ENCODE results near the gene BANK1. TPM values are rescaled to one million over a fixed set of nuclear protein-coding genes. Genes with fewer than 3 reads are reported as not detected.
"Not testable (repeated sequence)": the region's sequence is repeated elsewhere in the genome, so short reads cannot be mapped to it uniquely, and the experiment has no call there.

Gene BANK1
- total RNA-seq, 1 donor from 2014 or later = 0.22 TPM

DNA sequence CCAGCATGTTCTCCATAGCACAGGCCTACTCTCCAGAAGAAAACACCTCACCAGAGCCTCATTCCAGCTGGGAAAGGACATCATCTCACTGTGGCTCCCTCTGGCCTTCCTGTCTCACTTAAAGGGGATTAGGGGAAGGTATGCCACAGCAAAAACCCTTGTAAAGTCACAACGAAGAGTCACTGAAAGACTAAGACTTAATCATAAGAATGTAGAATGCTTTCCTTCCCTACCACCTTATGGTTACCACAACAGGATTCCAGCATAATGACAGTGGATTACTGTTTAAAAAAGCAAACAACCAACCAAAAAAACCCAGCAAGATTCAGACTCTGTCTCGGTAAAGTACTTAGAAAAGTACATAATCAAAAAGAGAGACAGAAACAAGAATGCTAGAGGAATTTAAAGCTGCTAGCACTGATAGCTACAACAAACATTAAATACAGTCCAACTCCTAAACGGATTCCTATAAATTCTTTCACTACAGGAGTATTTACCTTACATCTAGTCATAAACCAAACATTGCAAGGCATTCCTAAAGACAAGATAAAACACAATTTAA, 75.1 kb downstream of the BANK1 start:
- intact Hi-C loops (cut with DNase I) = no loop called here

DNA sequence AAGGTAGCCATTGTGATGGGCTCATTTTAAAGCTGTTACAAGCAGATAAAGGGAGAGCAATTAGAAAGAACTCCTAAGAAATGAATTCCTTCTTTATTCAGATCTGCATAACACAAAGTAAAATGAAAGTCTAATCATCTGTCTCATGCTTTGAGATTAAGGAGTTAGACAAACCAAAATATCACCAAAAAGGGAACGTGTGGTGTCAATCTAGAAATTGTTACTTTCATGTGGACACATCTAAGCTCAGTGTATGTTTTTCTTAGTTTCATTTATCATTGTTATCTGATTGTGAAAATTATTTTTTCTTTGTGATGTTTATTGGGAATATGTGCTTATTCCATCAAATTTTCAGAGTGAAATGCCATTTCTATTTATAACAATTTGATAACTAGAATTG, 80.3 kb downstream of the BANK1 start:
- intact Hi-C loops (cut with DNase I) = no loop called here

More for the DNA sequence above, 75.1 kb downstream of the BANK1 start:
- DNase-seq (ENCODE audit: low spot score) = no peak

DNA sequence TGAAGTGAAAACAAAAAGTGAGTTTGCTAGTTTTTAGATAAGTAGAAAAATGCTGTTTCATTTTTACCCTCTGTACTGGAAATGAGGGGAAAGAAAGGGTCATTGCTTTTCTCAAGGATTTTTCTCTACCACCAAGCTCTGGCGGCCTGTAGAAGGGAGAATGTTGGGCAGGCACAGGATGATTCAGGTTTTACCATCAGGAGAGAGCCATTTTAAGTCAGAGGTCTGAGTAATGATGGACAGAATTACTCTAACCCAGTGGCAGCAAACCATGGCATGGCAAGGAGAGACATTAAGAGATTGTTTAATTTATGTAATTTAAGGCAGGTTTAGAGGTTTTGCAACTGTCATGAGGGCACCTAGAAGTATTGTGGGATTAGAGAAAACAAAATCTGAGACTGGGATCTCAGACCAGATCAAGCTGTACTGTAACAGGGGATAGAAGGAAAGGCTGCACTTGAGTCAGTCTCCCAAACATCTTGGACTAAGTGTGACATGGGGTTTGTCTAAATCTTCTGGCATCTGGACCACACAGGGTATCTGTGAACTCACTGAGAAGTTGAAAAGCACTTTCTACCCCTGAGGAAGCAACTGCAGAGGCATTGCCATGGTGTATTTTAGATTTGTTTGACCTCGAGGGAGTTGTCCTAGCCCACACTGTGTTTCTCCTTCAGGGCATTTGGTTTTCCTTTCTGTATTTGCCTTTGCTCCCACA, 81.6 kb downstream of the BANK1 start:
- intact Hi-C loops (cut with DNase I) = no loop called here
- DNase-seq (ENCODE audit: low spot score) = no peak

More for the DNA sequence above, 80.3 kb downstream of the BANK1 start:
- DNase-seq (ENCODE audit: low spot score) = no peak

DNA sequence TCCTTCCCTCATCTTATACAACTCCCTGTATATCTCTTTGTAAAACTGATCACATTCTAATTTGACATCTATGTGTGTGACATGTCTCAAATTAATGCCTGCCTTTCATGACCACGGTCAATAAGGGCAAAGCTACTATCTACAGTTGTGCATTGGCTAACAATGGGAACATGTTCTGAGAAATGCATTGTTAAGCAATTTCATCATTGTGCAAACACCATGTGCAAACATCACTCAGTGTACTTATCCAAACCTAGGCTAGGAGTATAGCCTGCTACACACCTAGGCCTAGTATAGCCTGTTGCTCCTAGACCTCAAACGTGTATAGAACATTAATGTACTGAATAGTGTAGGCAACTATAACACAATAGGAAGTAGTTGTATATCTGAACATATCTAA, 95.0 kb downstream of the BANK1 start:
- intact Hi-C loops (cut with DNase I) = no loop called here
- no peak for DNase-seq (ENCODE audit: low spot score)

DNA sequence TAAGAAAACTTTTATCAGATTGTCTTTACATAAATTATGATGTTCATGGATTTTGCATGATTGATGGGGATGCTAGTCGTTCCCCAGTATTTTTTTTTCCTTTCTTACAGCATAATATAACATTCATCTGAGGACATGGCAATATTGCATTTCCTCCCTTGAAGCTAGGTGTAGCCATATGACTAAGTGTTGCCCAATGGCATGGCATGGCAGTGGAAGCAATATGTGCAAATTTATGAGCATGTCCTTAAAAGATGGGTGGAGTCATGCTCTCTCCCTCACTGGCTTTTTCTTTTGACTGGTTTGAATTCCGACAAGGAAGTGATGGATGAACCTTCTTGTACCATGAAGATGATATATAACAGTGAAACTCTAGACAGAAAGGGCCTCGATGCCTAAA, 96.3 kb downstream of the BANK1 start:
- no peak for DNase-seq (ENCODE audit: low spot score)
- intact Hi-C loops (cut with DNase I) = no loop called here

DNA sequence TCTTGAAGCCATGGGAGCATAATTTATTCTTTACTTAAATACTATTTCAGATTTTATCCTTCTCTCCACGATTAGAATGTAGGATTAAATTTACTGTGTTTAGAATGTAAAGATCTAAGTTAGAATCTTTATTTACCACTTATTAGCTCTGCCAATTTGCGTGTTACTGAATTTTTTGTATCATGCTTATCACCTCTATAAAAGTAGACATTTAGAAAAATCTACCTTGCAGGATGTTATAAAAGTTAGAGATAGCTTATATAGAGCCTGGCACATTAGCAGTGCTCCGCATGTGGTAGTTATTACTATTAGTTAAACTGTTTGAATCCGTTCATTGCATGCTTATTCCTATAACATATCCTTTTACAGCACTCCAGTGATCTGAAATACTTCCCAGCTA, 97.9 kb downstream of the BANK1 start:
- intact Hi-C loops (cut with DNase I) = no loop called here
- no peak for DNase-seq (ENCODE audit: low spot score)

DNA sequence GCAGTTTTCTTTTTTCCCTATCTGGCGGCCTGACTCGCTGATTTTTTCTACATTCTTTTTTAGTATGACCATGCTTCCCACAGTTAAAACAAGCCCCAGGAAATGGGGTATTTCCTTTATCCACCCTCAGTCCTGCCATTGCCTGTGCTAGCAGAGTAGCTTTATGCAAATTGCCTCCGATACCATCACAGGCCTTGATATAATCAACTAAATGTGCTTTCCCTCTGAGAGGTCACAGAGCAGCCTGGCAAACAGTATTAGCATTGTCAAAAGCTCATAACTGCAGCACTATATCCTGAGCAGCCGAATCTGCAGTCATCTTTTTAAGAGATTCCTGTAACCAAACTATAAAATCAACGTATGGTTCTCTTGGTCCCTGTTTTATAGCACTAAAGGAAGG, 115.0 kb downstream of the BANK1 start:
- intact Hi-C loops (cut with DNase I); DNase-seq (ENCODE audit: low spot score): not testable (repeated sequence)

DNA sequence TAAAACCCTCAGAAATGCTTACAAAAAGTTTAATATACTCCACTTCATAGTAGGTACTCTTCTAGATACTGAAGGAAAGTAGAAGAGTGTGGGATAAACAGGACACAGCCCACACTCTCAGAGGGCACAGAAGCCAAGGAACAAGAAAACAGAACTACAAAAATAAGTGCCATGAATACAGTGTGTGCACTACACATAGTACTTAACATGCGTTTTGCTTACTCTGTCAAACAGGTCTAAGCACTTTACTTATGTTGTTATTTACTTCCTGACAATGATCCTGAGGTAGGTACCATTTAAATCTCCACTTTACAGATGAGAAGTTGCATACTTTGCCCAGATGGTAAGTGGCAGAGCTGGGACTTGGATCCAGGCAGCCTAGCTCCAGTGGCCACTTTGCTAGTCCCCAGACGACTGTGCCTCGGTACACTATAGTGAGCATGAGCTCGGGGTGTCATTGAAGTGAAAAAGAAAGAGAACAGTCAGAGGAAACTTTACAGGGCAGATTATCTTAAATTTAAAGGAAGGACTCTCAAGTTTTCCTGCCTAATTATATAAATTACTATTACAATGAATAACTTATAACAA, 120.3 kb downstream of the BANK1 start:
- intact Hi-C loops (cut with DNase I) = no loop called here
- no peak for DNase-seq (ENCODE audit: low spot score)

DNA sequence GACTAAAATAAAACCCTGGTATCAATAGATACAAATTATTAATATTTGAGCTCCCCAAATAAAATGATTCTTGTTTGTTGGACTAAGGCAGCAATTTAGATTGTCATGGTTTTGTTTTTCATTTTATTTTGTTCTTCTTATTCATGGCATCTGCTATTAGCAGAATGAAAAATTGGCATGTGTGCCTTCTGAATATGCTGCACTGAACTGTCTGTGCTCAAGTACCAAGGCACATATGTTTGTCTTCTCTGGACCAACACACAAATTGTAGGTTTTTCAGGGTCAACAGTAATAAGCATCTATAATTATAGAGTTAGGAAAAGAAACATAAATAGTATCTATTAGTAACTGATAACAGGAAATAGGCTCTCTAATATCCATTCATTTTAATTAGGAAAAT, 121.1 kb downstream of the BANK1 start:
- DNase-seq (ENCODE audit: low spot score) = no peak
- intact Hi-C loops (cut with DNase I) = no loop called here

DNA sequence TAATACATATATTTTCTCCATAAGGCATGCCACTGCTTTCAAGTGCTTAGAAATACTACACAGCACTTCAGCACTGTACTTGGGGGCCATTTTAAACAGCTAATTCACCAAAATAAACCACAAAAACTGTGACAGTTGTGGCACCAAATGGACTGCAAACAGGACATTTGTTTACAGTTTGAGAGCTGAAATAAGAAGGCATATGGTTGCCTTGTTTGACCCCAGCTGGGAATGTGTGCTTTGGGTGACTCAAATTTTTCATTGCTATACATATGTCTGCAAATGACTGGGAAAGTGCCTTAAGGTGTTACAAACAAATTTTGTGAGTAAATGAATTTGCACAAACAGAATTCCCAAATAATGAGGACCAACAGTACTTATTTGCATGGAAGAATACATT, 124.2 kb downstream of the BANK1 start:
- intact Hi-C loops (cut with DNase I) = no loop called here
- DNase-seq (ENCODE audit: low spot score) = no peak

DNA sequence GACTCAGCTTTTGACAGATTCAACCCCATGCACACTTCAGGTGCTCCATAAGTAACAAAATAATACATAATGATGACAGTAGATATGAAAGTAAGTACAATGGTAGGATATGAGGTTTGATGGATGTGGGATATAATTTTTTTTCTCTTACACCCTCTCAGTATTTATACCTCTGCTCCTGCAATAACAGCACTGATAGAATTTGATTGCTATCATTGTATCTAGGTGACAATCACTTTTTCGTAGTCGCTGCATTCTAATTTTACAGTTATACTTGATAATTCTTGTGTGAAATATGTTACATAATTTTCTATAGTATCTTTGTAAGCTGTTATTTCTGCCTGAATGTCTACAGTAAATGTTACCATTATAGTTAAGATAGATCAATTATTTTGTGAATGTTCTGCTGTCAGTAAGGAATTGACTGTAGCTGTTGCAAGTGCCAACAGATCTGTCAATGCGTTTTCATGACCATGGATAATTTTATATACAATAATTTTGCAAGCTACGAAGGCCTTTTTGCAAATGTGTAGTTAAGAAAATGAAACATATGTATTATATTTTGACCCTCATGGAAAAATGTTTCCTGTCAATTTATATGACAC, 128.9 kb downstream of the BANK1 start:
- DNase-seq (ENCODE audit: low spot score) = no peak
- intact Hi-C loops (cut with DNase I) = no loop called here

DNA sequence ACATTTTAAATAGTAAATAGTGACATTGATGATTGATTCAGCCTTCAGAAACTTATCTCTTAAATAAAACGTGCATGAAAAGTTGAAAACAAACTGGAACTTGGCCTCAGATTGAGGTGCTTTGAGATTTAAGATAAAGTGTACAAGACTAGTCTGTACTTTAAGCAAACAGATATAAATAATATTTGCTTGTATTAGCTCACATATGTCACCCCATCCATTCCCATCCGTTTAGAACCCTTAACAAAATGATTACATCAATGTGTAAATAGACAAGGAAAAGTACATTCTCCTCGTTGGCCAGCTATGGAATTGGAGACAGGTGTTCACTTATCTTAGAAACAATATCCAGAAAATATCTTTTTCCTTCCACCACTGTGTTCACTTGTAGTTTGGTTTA, 130.8 kb downstream of the BANK1 start:
- intact Hi-C loops (cut with DNase I) = no loop called here

DNA sequence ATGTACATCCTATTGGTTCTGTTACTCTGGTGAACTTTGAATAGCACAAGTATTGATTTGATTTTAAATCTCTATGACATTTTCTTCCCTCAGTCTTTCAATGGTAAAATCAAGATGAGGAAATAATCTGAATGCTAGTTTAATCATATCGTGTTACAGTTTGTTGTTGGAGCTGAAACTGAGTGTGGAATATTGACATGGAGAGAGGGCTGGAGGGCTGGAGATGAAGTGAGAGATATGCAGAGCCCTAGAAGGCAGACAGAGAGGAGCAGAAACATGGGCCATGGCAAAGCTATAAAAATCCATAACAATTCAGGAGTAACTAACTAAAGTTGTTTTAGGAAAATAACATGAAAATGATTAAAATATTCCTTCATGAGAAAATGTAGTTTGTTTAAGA, 141.1 kb downstream of the BANK1 start:
- no peak for DNase-seq (ENCODE audit: low spot score)

More for the DNA sequence above, 130.8 kb downstream of the BANK1 start:
- DNase-seq (ENCODE audit: low spot score) = no peak

DNA sequence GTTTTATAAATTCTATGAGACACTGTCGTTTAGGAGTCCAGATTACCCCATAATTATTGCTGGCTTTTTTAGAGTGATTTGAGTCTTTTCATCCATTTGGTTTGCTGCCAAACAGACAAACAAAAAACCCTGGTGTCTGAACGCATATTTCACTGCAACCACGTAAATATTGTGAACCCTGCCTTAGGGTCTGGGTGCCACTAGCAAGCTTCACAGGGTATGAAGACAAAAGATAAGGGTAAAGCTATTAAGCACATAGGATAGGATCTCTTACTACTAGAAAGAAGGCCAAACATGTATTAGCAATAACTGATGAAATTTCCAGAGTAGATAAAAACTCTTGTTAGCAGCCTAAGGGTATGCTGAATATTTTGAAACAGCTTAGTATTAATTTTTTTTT, 143.3 kb downstream of the BANK1 start:
- intact Hi-C loops (cut with DNase I) = no loop called here
- no peak for DNase-seq (ENCODE audit: low spot score)

More for the DNA sequence above, 141.1 kb downstream of the BANK1 start:
- intact Hi-C loops (cut with DNase I) = no loop called here

DNA sequence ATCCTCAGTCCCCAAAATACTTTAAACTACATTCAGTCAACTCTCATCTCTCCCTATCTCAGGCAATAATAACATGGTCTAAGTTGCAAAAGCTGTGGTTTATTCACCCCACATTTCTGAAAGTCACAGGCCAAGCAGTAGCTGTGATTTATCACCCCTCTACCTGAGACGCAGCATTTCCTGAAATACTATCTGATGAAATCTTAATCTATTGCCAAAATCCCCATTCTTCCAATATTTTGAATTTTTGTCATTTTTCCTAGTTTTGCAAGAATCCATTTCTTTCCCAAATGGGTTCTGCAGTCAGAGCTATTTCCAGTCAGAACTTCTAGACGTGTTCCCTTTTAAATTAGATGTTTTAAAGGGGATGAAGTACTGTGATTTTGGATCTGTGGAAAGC, 148.3 kb downstream of the BANK1 start:
- intact Hi-C loops (cut with DNase I) = no loop called here

DNA sequence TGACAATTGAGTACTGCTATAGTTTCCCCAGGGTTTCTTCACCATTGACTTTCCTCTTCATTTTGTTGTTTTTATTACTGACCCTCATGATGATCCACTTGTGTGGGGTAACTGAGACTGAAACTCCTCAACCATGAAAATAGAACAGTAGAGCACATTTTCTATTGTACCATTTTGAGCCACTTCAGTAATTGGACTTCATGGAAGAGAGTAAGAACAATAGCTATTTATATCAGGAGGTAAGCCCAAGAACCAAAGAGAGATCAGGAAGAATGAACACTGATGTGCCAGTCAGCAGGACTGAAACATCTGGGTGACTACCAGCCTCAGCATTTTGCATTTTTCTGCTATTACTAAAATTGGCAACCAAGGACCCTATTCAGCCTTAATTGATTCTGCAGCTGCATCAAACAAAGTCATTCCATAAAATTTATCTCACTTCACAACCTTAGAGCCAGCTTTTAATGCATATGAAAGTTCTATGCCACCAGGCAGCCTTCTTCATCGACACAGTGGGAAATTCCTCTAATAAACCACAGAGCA, 151.4 kb downstream of the BANK1 start:
- DNase-seq (ENCODE audit: low spot score) = no peak
- intact Hi-C loops (cut with DNase I) = loop anchor here (5.0 kb wide), 1 partner anchor 1215 kb away; no protein-coding TSS in a partner anchor

More for the DNA sequence above, 148.3 kb downstream of the BANK1 start:
- DNase-seq (ENCODE audit: low spot score) = no peak

DNA sequence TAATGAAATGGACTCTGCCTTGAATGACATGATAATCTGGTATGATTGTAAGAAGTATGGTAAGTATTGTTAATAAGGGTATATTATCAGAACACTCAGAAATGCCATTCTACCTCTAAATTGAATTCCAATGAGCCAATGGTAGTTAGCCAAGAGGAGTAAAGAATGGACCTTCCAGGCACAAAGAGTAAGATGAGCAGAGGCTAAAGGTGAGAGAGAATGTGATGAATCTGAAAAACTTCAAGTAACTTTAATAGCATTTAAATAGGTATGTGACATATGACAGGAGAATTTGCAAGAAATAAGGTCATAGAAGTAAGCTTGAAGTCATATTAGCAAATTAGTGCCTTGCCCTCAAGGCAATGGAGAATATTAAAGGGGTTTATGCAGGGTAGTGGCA, 152.4 kb downstream of the BANK1 start:
- intact Hi-C loops (cut with DNase I) = loop anchor here (5.0 kb wide), 1 partner anchor 1214 kb away; no protein-coding TSS in a partner anchor
- no peak for DNase-seq (ENCODE audit: low spot score)

DNA sequence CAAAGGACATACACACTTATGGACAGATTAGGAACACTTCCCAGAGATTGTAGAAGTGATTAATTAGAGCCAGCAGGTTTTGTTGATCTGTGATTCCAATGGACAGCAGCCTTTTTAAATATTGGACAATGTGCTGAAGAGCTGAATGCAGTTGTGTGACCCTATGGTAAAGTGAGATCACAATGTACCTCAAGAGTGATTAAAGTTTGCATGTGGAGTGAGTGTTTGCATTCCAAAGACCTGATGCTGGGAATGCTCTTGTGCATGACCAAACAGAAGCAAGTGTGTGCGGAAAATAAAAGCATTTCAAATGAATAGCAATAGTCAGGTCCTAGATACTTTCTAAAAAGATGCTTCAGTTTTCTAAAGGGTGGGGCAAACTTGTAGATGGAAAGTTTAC, 154.1 kb downstream of the BANK1 start:
- DNase-seq (ENCODE audit: low spot score) = no peak
- intact Hi-C loops (cut with DNase I) = loop anchor here (5.0 kb wide), 1 partner anchor 1213 kb away; no protein-coding TSS in a partner anchor

DNA sequence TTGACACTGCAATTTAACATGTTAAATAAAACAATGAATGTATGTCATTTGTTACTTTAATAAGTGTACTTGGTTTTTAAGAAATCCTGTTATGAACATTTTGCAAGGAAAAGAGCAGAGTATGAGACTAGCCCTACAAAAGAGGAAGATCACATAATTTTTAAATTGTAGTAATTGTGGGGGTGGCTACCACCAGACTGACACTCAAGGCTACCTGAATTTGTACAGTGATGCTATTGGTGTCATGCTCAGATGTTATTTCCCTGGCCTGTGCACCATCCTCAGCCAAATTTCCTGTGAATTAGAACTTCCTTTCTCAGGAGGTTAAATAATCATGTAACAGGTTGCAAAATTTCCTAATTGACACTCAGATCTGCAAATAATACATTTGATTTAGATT, 157.5 kb downstream of the BANK1 start:
- DNase-seq (ENCODE audit: low spot score) = no peak
- intact Hi-C loops (cut with DNase I) = no loop called here

DNA sequence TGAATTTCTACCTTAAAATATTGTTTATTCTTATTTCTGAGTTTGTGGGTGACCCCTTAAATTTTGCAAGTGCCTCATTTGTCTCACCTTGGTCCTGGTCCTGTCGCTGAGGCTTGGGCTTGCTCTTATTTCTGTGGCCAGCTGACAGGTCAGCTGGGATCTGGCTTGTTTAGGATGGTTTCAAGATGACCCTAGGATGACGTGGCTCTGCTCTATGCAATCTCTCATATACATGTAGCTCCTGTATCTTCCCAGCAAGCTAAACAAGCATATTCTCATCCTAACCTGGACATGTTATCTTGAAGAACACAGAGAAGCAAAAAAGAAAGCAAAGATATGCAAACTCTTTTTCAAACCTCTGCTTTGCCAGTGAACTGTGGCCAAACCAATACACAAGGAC, 158.4 kb downstream of the BANK1 start:
- intact Hi-C loops (cut with DNase I) = no loop called here
- DNase-seq (ENCODE audit: low spot score) = no peak

Measured in cardiac septum (tissue), 1 donor.